ENCODE data around the gene CDK2AP2.
"Not testable (repeated sequence)": the region's sequence is repeated elsewhere in the genome, so short reads cannot be mapped to it uniquely, and the experiment has no call there.

The CDK2AP2 gene

GRCh38 chr11:67489203-67489884, 18.6 kb downstream of the CDK2AP2 start:
- DNase-seq: no peak

- DNase-seq: no peak
These were observed 21.3 kb downstream of the CDK2AP2 start for GRCh38 chr11:67486481-67487195.

GRCh38 chr11:67485873-67486361, 22.0 kb downstream of the CDK2AP2 start:
- DNase-seq: peak; percentile 81

- DNase-seq: peak; percentile 43
These were observed 23.1 kb downstream of the CDK2AP2 start for GRCh38 chr11:67484847-67485311.

- no peak for DNase-seq
These were observed 23.9 kb downstream of the CDK2AP2 start for GRCh38 chr11:67483831-67484665.

GRCh38 chr11:67482827-67483798, 24.8 kb downstream of the CDK2AP2 start, which contains the start of gene AIP:
Gene AIP (plus strand): TSS chr11:67483026. CDS start chr11:67483159, 133 bp downstream.
- DNase-seq: peak; percentile 100

- no peak for DNase-seq
These were observed 25.6 kb downstream of the CDK2AP2 start for GRCh38 chr11:67482275-67482826.

- not testable (repeated sequence) for DNase-seq
These were observed 30.5 kb downstream of the CDK2AP2 start for GRCh38 chr11:67477344-67478050.

GRCh38 chr11:67476692-67477091, 31.3 kb downstream of the CDK2AP2 start:
- not testable (repeated sequence) for DNase-seq

- no peak for DNase-seq
These were observed 35.1 kb downstream of the CDK2AP2 start for GRCh38 chr11:67472882-67473281.

GRCh38 chr11:67470337-67471002, 37.5 kb downstream of the CDK2AP2 start:
- DNase-seq: no peak

- DNase-seq: no peak
These were observed 38.5 kb downstream of the CDK2AP2 start for GRCh38 chr11:67469508-67469811.

- peak; percentile 97 for DNase-seq
These were observed 39.0 kb downstream of the CDK2AP2 start, which contains the start of gene TMEM134 for GRCh38 chr11:67468759-67469507. Gene TMEM134 (minus strand): TSS chr11:67469251. CDS start chr11:67469192, 59 bp downstream.

GRCh38 chr11:67468456-67468758, 39.6 kb downstream of the CDK2AP2 start:
- DNase-seq: peak; percentile 56

- DNase-seq: peak; percentile 80
These were observed 39.9 kb downstream of the CDK2AP2 start for GRCh38 chr11:67468056-67468455.

GRCh38 chr11:67466962-67467771, 40.8 kb downstream of the CDK2AP2 start:
- DNase-seq: peak; percentile 75

- DNase-seq: no peak
These were observed 41.6 kb downstream of the CDK2AP2 start for GRCh38 chr11:67466367-67466766.

- not testable (repeated sequence) for DNase-seq
These were observed 42.4 kb downstream of the CDK2AP2 start for GRCh38 chr11:67465530-67465929.

GRCh38 chr11:67465189-67465510, 42.8 kb downstream of the CDK2AP2 start:
- no peak for DNase-seq

Data from RPMI8226 (cell line).